Testis (tissue), 3 donors: ENCODE results near the gene DLG2. TPM values are rescaled to one million over a fixed set of nuclear protein-coding genes. Genes with fewer than 3 reads are reported as not detected.

Source experiments
- DNase-seq: peaks from one replicate; pipeline ENCODE4 v3.0.0-alpha.2; 2019
- H3K27ac ChIP-seq, 2 donors: fragments of 200-600 bp; sonication (generic); one replicate each; pipeline ENCODE4 v1.5.1; 2019
- H3K27me3 ChIP-seq: fragments of 200-600 bp; sonication (generic); one replicate; pipeline ENCODE4 v1.5.1; 2019
- H3K36me3 ChIP-seq: fragments of 200-600 bp; sonication (generic); one replicate; pipeline ENCODE4 v1.5.1; 2017; ENCODE audit warnings: low read depth; ENCODE audit errors: missing control alignments
- H3K4me1 ChIP-seq: fragments of 200-600 bp; sonication (generic); one replicate; pipeline ENCODE4 v1.5.1; 2019
- H3K4me3 ChIP-seq, 2 donors: fragments of 200-600 bp; sonication (generic); one replicate each; pipeline ENCODE4 v1.5.1; 2017 to 2019
- H3K9me3 ChIP-seq: fragments of 200-600 bp; sonication (generic); one replicate; pipeline ENCODE4 v1.5.1; 2017
- CTCF ChIP-seq, 3 experiments: fragments of 450-650 bp in 2 of 3; fragments of 200-600 bp in 1 of 3; sonication (generic) in 1 of 3; IDR thresholded peaks; one replicate each; pipeline ENCODE4 v1.5.1; 2016 to 2019; ENCODE audit warnings: antibody characterized with exemption in 3 of 3, mild to moderate bottlenecking in 2 of 3, moderate library complexity in 1 of 3
- POLR2A ChIP-seq: fragments of 450-650 bp; IDR thresholded peaks from one replicate; pipeline ENCODE4 v1.6.1; 2017; ENCODE audit warnings: antibody characterized with exemption, mild to moderate bottlenecking, moderate library complexity
- WGBS, 2 donors: methylation state at CpG; one replicate each; pipeline ENCODE4 v1.1.5; 2018; 5-methylcytosine and 5-hydroxymethylcytosine counted together
- intact Hi-C: fragments of 100-400 bp; cut with DNase I; formaldehyde crosslinking; loops from one replicate; pipeline ENCODE4 v1.15.1; 2023; ENCODE audit warnings: low total_unique reads
- polyA plus RNA-seq: library from polyadenylated mRNA; stranded (reverse); fragments of 350-450 nt; fragmentation: Illumina TruSeq; extraction: RNeasy Lipid Tissue Mini Kit (QIAGEN cat#74804); gene quantifications from one replicate; pipeline ENCODE4 v1.2.3, GENCODE V29; 2014; ENCODE audit warnings: low read depth, low replicate concordance; ENCODE audit not compliant: insufficient read depth
- total RNA-seq, 2 donors: library from RNA; depleted of rRNA; stranded (reverse); fragments of >200 nt; gene quantifications; one replicate each; pipeline ENCODE4 v1.2.3, GENCODE V29; 2016

The DLG2 gene
- total and polyA plus RNA-seq, 3 donors from 2014 or later: 13.8 to 23.0 (median 14.1) TPM

GRCh38 chr11:83791557-83791956 is 1835.6 kb downstream of the DLG2 start:
- Histone ChIP-seq H3K36me3 (no peaks in the 10 kb centered on the region), H3K27me3 (no peaks in the 10 kb centered on the region), H3K4me3 (no peak overlapping the region), H3K27ac (no peak overlapping the region), H3K4me1 (no peaks in the 10 kb centered on the region), H3K9me3 (no peaks in the 10 kb centered on the region)
- WGBS, 2 donors: 59 to 84% methylated on average over 13 to 17 of the region's 17 CpGs
- TF ChIP-seq POLR2A: no peak
- TF ChIP-seq CTCF (IDR thresholded peaks at IDR 0.05): no peak
- DNase-seq: no peak
- intact Hi-C loops: no loop called here

DNA sequence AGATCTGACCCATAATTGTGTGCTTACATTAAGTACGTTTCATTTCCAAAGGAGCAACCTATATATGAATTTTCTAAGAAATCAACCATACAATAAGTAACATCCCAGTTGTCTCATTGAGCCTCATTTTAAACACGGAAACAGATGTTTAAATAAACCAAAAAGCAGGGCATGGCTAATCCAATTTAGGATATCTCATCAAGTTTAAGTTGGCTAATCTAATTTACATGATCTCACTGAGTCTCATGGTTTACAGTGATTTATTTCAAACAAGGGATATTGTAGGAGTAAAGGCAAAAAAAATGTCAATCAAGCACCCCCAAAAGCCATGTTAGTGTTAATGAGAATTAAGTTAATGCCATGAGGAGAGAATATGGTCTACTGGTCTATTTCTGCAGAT is 1841.2 kb downstream of the DLG2 start:
- WGBS, 2 donors: 93 to 94% methylated on average over 2 of the region's 2 CpGs
- Histone ChIP-seq H3K4me3 (no peak overlapping the region), H3K36me3 (no peaks in the 10 kb centered on the region), H3K27me3 (no peaks in the 10 kb centered on the region), H3K27ac (no peak overlapping the region), H3K4me1 (no peaks in the 10 kb centered on the region), H3K9me3 (no peaks in the 10 kb centered on the region)
- DNase-seq: no peak
- TF ChIP-seq CTCF (IDR thresholded peaks at IDR 0.05): no peak
- intact Hi-C loops: no loop called here

DNA sequence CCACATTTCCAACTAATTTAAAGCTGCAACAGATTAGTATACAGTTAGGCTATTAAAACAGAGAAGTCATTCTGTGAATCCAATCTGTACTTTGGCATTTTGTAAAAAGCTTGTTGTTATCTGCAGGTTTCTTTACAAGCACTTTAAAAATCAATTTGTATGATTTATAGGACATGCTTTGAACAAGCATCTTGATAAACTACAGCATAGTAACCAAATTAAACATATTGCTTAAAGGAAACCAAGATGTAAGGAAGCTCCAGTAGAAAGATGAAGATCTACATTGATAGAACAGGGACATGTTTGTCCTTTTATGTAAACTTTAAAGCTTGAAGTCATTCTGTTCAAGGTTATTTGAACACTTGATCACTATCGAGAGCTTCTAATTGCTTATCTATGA is 1842.7 kb downstream of the DLG2 start:
- no peak for DNase-seq
- no peak overlapping the region for H3K4me3 ChIP-seq
- H3K27me3 ChIP-seq: no peaks in the 10 kb centered on the region
- TF ChIP-seq CTCF (IDR thresholded peaks at IDR 0.05) (no peak), POLR2A (no peak)
- H3K36me3 ChIP-seq: no peaks in the 10 kb centered on the region
- 68 to 72% methylated on average over 1 of the region's 1 CpG for WGBS, 2 donors
- intact Hi-C loops: no loop called here
- H3K9me3 ChIP-seq: no peaks in the 10 kb centered on the region
- no peak overlapping the region for H3K27ac ChIP-seq
- H3K4me1 ChIP-seq: no peaks in the 10 kb centered on the region

DNA sequence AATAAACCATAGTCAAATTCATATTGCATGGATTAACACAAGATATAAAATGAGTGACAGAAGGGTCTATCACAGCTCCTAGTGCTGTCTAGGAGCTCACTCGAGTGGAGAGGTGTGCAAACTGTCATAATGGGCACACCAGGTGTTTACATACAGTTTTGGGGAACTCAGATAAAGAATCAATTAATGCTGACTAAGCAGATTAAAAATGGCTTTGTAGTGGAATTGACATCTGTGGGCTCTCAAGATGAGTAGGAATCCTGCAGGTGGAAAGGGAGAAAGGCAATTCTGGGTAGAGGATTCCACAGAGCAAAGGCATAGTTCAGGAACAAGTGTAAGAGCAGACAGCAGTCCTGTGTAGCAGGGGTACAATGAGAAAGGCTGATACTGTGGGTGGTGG is 1844.8 kb downstream of the DLG2 start:
- no peak for DNase-seq
- Histone ChIP-seq H3K9me3 (no peaks in the 10 kb centered on the region), H3K36me3 (no peaks in the 10 kb centered on the region), H3K27me3 (no peaks in the 10 kb centered on the region), H3K27ac (no peak overlapping the region), H3K4me1 (no peaks in the 10 kb centered on the region), H3K4me3 (no peak overlapping the region)
- 69 to 75% methylated on average over 1 of the region's 1 CpG for WGBS, 2 donors
- TF ChIP-seq CTCF (IDR thresholded peaks at IDR 0.05) (no peak), POLR2A (no peak)
- intact Hi-C loops: no loop called here

DNA sequence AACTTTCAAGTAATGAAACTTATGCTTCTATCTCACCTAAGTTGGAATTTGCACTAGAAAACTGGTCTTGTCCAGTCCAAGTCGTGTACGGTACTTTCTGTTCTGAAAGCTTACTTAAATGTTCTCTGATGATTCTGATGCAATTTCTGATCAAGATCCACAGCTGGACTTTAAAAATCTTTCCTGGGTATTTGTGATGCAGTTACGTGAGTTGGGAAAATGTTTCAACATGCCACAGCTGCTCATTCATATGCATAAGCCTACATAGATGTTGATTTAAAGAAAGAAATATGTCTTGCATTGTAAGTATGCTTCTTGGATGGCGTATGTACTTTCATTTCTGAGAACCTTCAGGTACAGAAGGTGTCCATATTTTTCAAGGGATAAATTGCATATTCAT is 1847.3 kb downstream of the DLG2 start:
- 86 to 87% methylated on average over 4 of the region's 4 CpGs for WGBS, 2 donors
- TF ChIP-seq POLR2A: no peak
- TF ChIP-seq CTCF (IDR thresholded peaks at IDR 0.05): no peak
- intact Hi-C loops: no loop called here
- Histone ChIP-seq H3K4me1 (no peaks in the 10 kb centered on the region), H3K36me3 (no peaks in the 10 kb centered on the region), H3K4me3 (no peak overlapping the region), H3K27me3 (no peaks in the 10 kb centered on the region), H3K27ac (no peak overlapping the region), H3K9me3 (no peaks in the 10 kb centered on the region)
- no peak for DNase-seq
